ENCODE measurements around the gene ALKAL2. TPM values are rescaled to one million over a fixed set of nuclear protein-coding genes. Genes with fewer than 3 reads are reported as not detected.
A peak's percentile ranks its signal among the peaks of the same experiment; 100 is the strongest.

Gene ALKAL2
- total and polyA plus RNA-seq, 2 donors (not counting 1 experiment from before 2014, with no cell fraction given), result 0.17 to 0.58 TPM

- Histone ChIP-seq H2AFZ (ENCODE audit: low read length) (no peak overlapping the region), H3K4me1 (ENCODE audit: control insufficient read depth, extremely low read depth, insufficient read depth, low read length) (no peaks in the 10 kb centered on the region), H3K4me3 (replicated peaks in 1 of 4; ENCODE audit: control extremely low read depth in 1 of 4, insufficient read depth in 1 of 4, low read depth in 3 of 4, low read length in 4 of 4) (no peak overlapping the region), H3K27me3 (ENCODE audit: control insufficient read depth, insufficient read depth, low read length) (no peaks in the 10 kb centered on the region), H3K4me2 (ENCODE audit: extremely low read depth, insufficient read depth, low read length) (no peak overlapping the region), H4K20me1 (ENCODE audit: control insufficient read depth, extremely low read depth, insufficient read depth, low read length) (no peaks in the 10 kb centered on the region), H3K9me3 (ENCODE audit: control insufficient read depth, insufficient read depth, low read depth, low read length) (no peaks in the 10 kb centered on the region), H3K27ac (ENCODE audit: insufficient read depth, low read length) (no peak overlapping the region), H3K9ac (ENCODE audit: insufficient read depth, low read length) (no peak overlapping the region), H3K36me3 (ENCODE audit: control insufficient read depth, insufficient read depth, low read length) (no peaks in the 10 kb centered on the region), H3K79me2 (ENCODE audit: control insufficient read depth, insufficient read depth, low read length) (no peaks in the 10 kb centered on the region)
- TF ChIP-seq EZH2 (IDR thresholded peaks at IDR 0.05; ENCODE audit: low read length, missing control alignments), result no peak
- TF ChIP-seq, protein P1, sequence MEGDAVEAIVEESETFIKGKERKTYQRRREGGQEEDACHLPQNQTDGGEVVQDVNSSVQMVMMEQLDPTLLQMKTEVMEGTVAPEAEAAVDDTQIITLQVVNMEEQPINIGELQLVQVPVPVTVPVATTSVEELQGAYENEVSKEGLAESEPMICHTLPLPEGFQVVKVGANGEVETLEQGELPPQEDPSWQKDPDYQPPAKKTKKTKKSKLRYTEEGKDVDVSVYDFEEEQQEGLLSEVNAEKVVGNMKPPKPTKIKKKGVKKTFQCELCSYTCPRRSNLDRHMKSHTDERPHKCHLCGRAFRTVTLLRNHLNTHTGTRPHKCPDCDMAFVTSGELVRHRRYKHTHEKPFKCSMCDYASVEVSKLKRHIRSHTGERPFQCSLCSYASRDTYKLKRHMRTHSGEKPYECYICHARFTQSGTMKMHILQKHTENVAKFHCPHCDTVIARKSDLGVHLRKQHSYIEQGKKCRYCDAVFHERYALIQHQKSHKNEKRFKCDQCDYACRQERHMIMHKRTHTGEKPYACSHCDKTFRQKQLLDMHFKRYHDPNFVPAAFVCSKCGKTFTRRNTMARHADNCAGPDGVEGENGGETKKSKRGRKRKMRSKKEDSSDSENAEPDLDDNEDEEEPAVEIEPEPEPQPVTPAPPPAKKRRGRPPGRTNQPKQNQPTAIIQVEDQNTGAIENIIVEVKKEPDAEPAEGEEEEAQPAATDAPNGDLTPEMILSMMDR (conservative IDR thresholded peaks at IDR 0.05 in 1 of 2, IDR thresholded peaks at IDR 0.05 in 1 of 2; ENCODE audit: low read depth in 1 of 2, low read length in 2 of 2), result no peak
- DNase-seq (ENCODE audit: low read depth in 2 of 2), result no peak
These were observed 22.1 kb upstream of the ALKAL2 start for GRCh38 chr2:309954-310510.

- Histone ChIP-seq H3K79me2 (ENCODE audit: control insufficient read depth, insufficient read depth, low read length) (no peaks in the 10 kb centered on the region), H3K9ac (ENCODE audit: insufficient read depth, low read length) (no peak overlapping the region), H3K27ac (ENCODE audit: insufficient read depth, low read length) (no peak overlapping the region), H2AFZ (ENCODE audit: low read length) (no peak overlapping the region), H3K27me3 (ENCODE audit: control insufficient read depth, insufficient read depth, low read length) (no peaks in the 10 kb centered on the region), H4K20me1 (ENCODE audit: control insufficient read depth, extremely low read depth, insufficient read depth, low read length) (no peaks in the 10 kb centered on the region), H3K4me2 (ENCODE audit: extremely low read depth, insufficient read depth, low read length) (no peak overlapping the region), H3K9me3 (ENCODE audit: control insufficient read depth, insufficient read depth, low read depth, low read length) (no peaks in the 10 kb centered on the region), H3K4me1 (ENCODE audit: control insufficient read depth, extremely low read depth, insufficient read depth, low read length) (no peaks in the 10 kb centered on the region), H3K4me3 (replicated peaks in 1 of 4; ENCODE audit: control extremely low read depth in 1 of 4, insufficient read depth in 1 of 4, low read depth in 3 of 4, low read length in 4 of 4) (no peak overlapping the region), H3K36me3 (ENCODE audit: control insufficient read depth, insufficient read depth, low read length) (no peaks in the 10 kb centered on the region)
- no peak for TF ChIP-seq EZH2 (IDR thresholded peaks at IDR 0.05; ENCODE audit: low read length, missing control alignments)
- TF ChIP-seq, protein P1 (conservative IDR thresholded peaks at IDR 0.05 in 1 of 2, IDR thresholded peaks at IDR 0.05 in 1 of 2; ENCODE audit: low read depth in 1 of 2, low read length in 2 of 2), result no peak
- peak in 1 of 2 donors; percentile 20 for DNase-seq (ENCODE audit: low read depth in 2 of 2)
These were observed 21.5 kb upstream of the ALKAL2 start for GRCh38 chr2:309148-309953.

GRCh38 chr2:305366-305765 is 17.5 kb upstream of the ALKAL2 start:
- H3K27ac ChIP-seq (ENCODE audit: insufficient read depth, low read length), result no peak overlapping the region
- H4K20me1 ChIP-seq (ENCODE audit: control insufficient read depth, extremely low read depth, insufficient read depth, low read length), result no peaks in the 10 kb centered on the region
- no peak overlapping the region for H2AFZ ChIP-seq (ENCODE audit: low read length)
- no peak overlapping the region for H3K9ac ChIP-seq (ENCODE audit: insufficient read depth, low read length)
- H3K36me3 ChIP-seq (ENCODE audit: control insufficient read depth, insufficient read depth, low read length), result no peaks in the 10 kb centered on the region
- no peak for DNase-seq (ENCODE audit: low read depth in 2 of 2)
- H3K9me3 ChIP-seq (ENCODE audit: control insufficient read depth, insufficient read depth, low read depth, low read length), result no peaks in the 10 kb centered on the region
- no peak overlapping the region for H3K4me2 ChIP-seq (ENCODE audit: extremely low read depth, insufficient read depth, low read length)
- no peak for TF ChIP-seq EZH2 (IDR thresholded peaks at IDR 0.05; ENCODE audit: low read length, missing control alignments)
- TF ChIP-seq, protein P1 (conservative IDR thresholded peaks at IDR 0.05 in 1 of 2, IDR thresholded peaks at IDR 0.05 in 1 of 2; ENCODE audit: low read depth in 1 of 2, low read length in 2 of 2), result no peak
- no peaks in the 10 kb centered on the region for H3K4me1 ChIP-seq (ENCODE audit: control insufficient read depth, extremely low read depth, insufficient read depth, low read length)
- no peaks in the 10 kb centered on the region for H3K79me2 ChIP-seq (ENCODE audit: control insufficient read depth, insufficient read depth, low read length)
- H3K4me3 ChIP-seq (replicated peaks in 1 of 4; ENCODE audit: control extremely low read depth in 1 of 4, insufficient read depth in 1 of 4, low read depth in 3 of 4, low read length in 4 of 4), result no peak overlapping the region
- H3K27me3 ChIP-seq (ENCODE audit: control insufficient read depth, insufficient read depth, low read length), result no peaks in the 10 kb centered on the region
